ENCODE data around the gene CDH16. TPM values are rescaled to one million over a fixed set of nuclear protein-coding genes. Genes with fewer than 3 reads are reported as not detected.

Gene CDH16
- total RNA-seq, 2 donors from 2014 or later = not detected

GRCh38 chr16:66914541-66914940 lies 4.1 kb downstream of the CDH16 start:
- Mint-ChIP-seq H3K27ac (no peak overlapping the region), H3K36me3 (ENCODE audit: low read depth) (no peaks in the 10 kb centered on the region), H3K4me1 (no peaks in the 10 kb centered on the region), H3K27me3 (ENCODE audit: insufficient read depth) (peaks cover 32% of the 10 kb centered on the region), H3K9me3 (no peaks in the 10 kb centered on the region), H3K4me3 (no peak overlapping the region)
- Histone ChIP-seq H3K27me3 (ENCODE audit: control insufficient read depth, insufficient read depth, low read length, poor library complexity, severe bottlenecking) (peaks cover 13% of the 10 kb centered on the region), H3K9me3 (ENCODE audit: control insufficient read depth, low read length) (no peaks in the 10 kb centered on the region), H3K9ac (ENCODE audit: extremely low read depth, low read length, poor library complexity, severe bottlenecking) (no peak overlapping the region), H3K36me3 (ENCODE audit: control insufficient read depth, insufficient read depth, low read length) (no peaks in the 10 kb centered on the region), H3K27ac (ENCODE audit: low read depth, low read length) (no peak overlapping the region), H3K4me3 (ENCODE audit: low read length) (no peak overlapping the region), H3K4me1 (ENCODE audit: control insufficient read depth, insufficient read depth, low read length) (no peaks in the 10 kb centered on the region)
- 90% methylated on average over 5 to 7 of the region's 7 CpGs for WGBS, 2 experiments (ENCODE audit: insufficient coverage in 1 of 2, insufficient read length in 1 of 2)
- no peak for TF ChIP-seq CTCF (conservative IDR thresholded peaks at IDR 0.05)
- no peak for DNase-seq

- Mint-ChIP-seq H3K9me3 (no peaks in the 10 kb centered on the region), H3K27me3 (ENCODE audit: insufficient read depth) (peaks cover 30% of the 10 kb centered on the region), H3K4me1 (no peaks in the 10 kb centered on the region), H3K27ac (no peak overlapping the region), H3K36me3 (ENCODE audit: low read depth) (no peaks in the 10 kb centered on the region), H3K4me3 (no peak overlapping the region)
- Histone ChIP-seq H3K9me3 (ENCODE audit: control insufficient read depth, low read length) (no peaks in the 10 kb centered on the region), H3K9ac (ENCODE audit: extremely low read depth, low read length, poor library complexity, severe bottlenecking) (no peak overlapping the region), H3K27me3 (ENCODE audit: control insufficient read depth, insufficient read depth, low read length, poor library complexity, severe bottlenecking) (peaks cover 18% of the 10 kb centered on the region), H3K4me1 (ENCODE audit: control insufficient read depth, insufficient read depth, low read length) (no peaks in the 10 kb centered on the region), H3K36me3 (ENCODE audit: control insufficient read depth, insufficient read depth, low read length) (no peaks in the 10 kb centered on the region), H3K27ac (ENCODE audit: low read depth, low read length) (no peak overlapping the region), H3K4me3 (ENCODE audit: low read length) (no peak overlapping the region)
- 63 to 83% methylated on average over 4 of the region's 4 CpGs for WGBS, 2 experiments (ENCODE audit: insufficient coverage in 1 of 2, insufficient read length in 1 of 2)
- no peak for DNase-seq
- no peak for TF ChIP-seq CTCF (conservative IDR thresholded peaks at IDR 0.05)
Measured at GRCh38 chr16:66913711-66914110, 5.0 kb downstream of the CDH16 start.

DNA sequence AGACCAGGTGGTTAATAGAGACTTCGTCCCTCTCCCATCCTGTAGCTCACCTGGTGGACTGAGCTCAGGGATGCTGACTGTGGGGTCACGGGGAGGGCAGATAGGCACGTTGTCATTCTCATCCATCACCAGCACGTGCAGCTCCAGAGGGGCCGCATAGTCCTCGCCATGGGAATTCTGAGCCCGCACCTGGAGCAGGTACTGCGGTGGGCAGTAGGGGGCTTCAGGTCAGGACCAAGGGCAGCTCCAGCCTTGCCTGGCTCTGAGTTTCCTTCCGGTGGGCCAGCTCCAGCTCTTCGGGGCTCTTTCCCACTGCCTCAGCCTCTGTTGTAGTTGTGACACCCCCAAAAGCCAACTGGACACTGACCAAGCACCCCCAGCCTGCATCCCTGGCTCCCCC lies 5.6 kb downstream of the CDH16 start:
- no peak overlapping the region for H3K27ac Mint-ChIP-seq
- peak; percentile 61 for TF ChIP-seq CTCF (conservative IDR thresholded peaks at IDR 0.05)
- H3K27me3 Mint-ChIP-seq (ENCODE audit: insufficient read depth) = peaks cover 36% of the 10 kb centered on the region
- peaks cover 25% of the 10 kb centered on the region for H3K27me3 ChIP-seq (ENCODE audit: control insufficient read depth, insufficient read depth, low read length, poor library complexity, severe bottlenecking)
- H3K36me3 Mint-ChIP-seq (ENCODE audit: low read depth) = no peaks in the 10 kb centered on the region
- H3K4me1 Mint-ChIP-seq = no peaks in the 10 kb centered on the region
- H3K4me3 ChIP-seq (ENCODE audit: low read length) = no peak overlapping the region
- H3K9me3 ChIP-seq (ENCODE audit: control insufficient read depth, low read length) = no peaks in the 10 kb centered on the region
- H3K4me3 Mint-ChIP-seq = no peak overlapping the region
- WGBS, 2 experiments (ENCODE audit: insufficient coverage in 1 of 2, insufficient read length in 1 of 2) = 48 to 56% methylated on average over 8 to 10 of the region's 10 CpGs
- DNase-seq = peak; percentile 88
- H3K9me3 Mint-ChIP-seq = no peaks in the 10 kb centered on the region
- H3K4me1 ChIP-seq (ENCODE audit: control insufficient read depth, insufficient read depth, low read length) = no peaks in the 10 kb centered on the region
- no peaks in the 10 kb centered on the region for H3K36me3 ChIP-seq (ENCODE audit: control insufficient read depth, insufficient read depth, low read length)
- H3K27ac ChIP-seq (ENCODE audit: low read depth, low read length) = no peak overlapping the region
- no peak overlapping the region for H3K9ac ChIP-seq (ENCODE audit: extremely low read depth, low read length, poor library complexity, severe bottlenecking)

All from endodermal cell (in vitro differentiated cells).